Measurements from ENCODE around the gene TIGD2.
"Not testable (repeated sequence)": the region's sequence is repeated elsewhere in the genome, so short reads cannot be mapped to it uniquely, and the experiment has no call there.

The TIGD2 gene

GRCh38 chr4:89113415-89113814 is 2.1 kb downstream of the TIGD2 start:
- DNase-seq: no peak
- in situ Hi-C loops (cut with HindIII; ENCODE audit: low pct_ligation_motif_present, low pct_unique_long_range_greater_than_20kb, low sequenced_read_pairs): no loop called here

- in situ Hi-C loops (cut with HindIII; ENCODE audit: low pct_ligation_motif_present, low pct_unique_long_range_greater_than_20kb, low sequenced_read_pairs): no loop called here
Measured at GRCh38 chr4:89114100-89114499, 2.8 kb downstream of the TIGD2 start.

GRCh38 chr4:89117115-89117514 is 5.8 kb downstream of the TIGD2 start:
- DNase-seq: no peak
- in situ Hi-C loops (cut with HindIII; ENCODE audit: low pct_ligation_motif_present, low pct_unique_long_range_greater_than_20kb, low sequenced_read_pairs): no loop called here

More at GRCh38 chr4:89114100-89114499, 2.8 kb downstream of the TIGD2 start:
- no peak for DNase-seq

GRCh38 chr4:89119166-89119565 is 7.8 kb downstream of the TIGD2 start:
- no peak for DNase-seq
- in situ Hi-C loops (cut with HindIII; ENCODE audit: low pct_ligation_motif_present, low pct_unique_long_range_greater_than_20kb, low sequenced_read_pairs): no loop called here

GRCh38 chr4:89119836-89120235 is 8.5 kb downstream of the TIGD2 start:
- DNase-seq: no peak
- in situ Hi-C loops (cut with HindIII; ENCODE audit: low pct_ligation_motif_present, low pct_unique_long_range_greater_than_20kb, low sequenced_read_pairs): no loop called here

- DNase-seq: no peak
- in situ Hi-C loops (cut with HindIII; ENCODE audit: low pct_ligation_motif_present, low pct_unique_long_range_greater_than_20kb, low sequenced_read_pairs): no loop called here
Measured at GRCh38 chr4:89121387-89122068, 10.2 kb downstream of the TIGD2 start.

- in situ Hi-C loops (cut with HindIII; ENCODE audit: low pct_ligation_motif_present, low pct_unique_long_range_greater_than_20kb, low sequenced_read_pairs): no loop called here
- no peak for DNase-seq
Measured at GRCh38 chr4:89123451-89123851, 12.1 kb downstream of the TIGD2 start.

GRCh38 chr4:89125901-89126782 is 14.8 kb downstream of the TIGD2 start:
- no peak for DNase-seq
- in situ Hi-C loops (cut with HindIII; ENCODE audit: low pct_ligation_motif_present, low pct_unique_long_range_greater_than_20kb, low sequenced_read_pairs): no loop called here

GRCh38 chr4:89129080-89129640 is 17.8 kb downstream of the TIGD2 start:
- in situ Hi-C loops (cut with HindIII; ENCODE audit: low pct_ligation_motif_present, low pct_unique_long_range_greater_than_20kb, low sequenced_read_pairs): no loop called here
- no peak for DNase-seq

GRCh38 chr4:89134775-89135319 is 23.5 kb downstream of the TIGD2 start:
- in situ Hi-C loops (cut with HindIII; ENCODE audit: low pct_ligation_motif_present, low pct_unique_long_range_greater_than_20kb, low sequenced_read_pairs): no loop called here
- peak; percentile 30 for DNase-seq

GRCh38 chr4:89136525-89136924 is 25.2 kb downstream of the TIGD2 start:
- in situ Hi-C loops (cut with HindIII; ENCODE audit: low pct_ligation_motif_present, low pct_unique_long_range_greater_than_20kb, low sequenced_read_pairs): no loop called here
- DNase-seq: no peak

GRCh38 chr4:89137231-89137630 is 25.9 kb downstream of the TIGD2 start:
- no peak for DNase-seq
- in situ Hi-C loops (cut with HindIII; ENCODE audit: low pct_ligation_motif_present, low pct_unique_long_range_greater_than_20kb, low sequenced_read_pairs): no loop called here

- in situ Hi-C loops (cut with HindIII; ENCODE audit: low pct_ligation_motif_present, low pct_unique_long_range_greater_than_20kb, low sequenced_read_pairs): no loop called here
- DNase-seq: no peak
Measured at GRCh38 chr4:89137695-89138094, 26.4 kb downstream of the TIGD2 start.

- DNase-seq: no peak
- in situ Hi-C loops (cut with HindIII; ENCODE audit: low pct_ligation_motif_present, low pct_unique_long_range_greater_than_20kb, low sequenced_read_pairs): no loop called here
Measured at GRCh38 chr4:89140168-89140759, 28.9 kb downstream of the TIGD2 start.

- DNase-seq: no peak
- in situ Hi-C loops (cut with HindIII; ENCODE audit: low pct_ligation_motif_present, low pct_unique_long_range_greater_than_20kb, low sequenced_read_pairs): no loop called here
Measured at GRCh38 chr4:89142691-89143669, 31.6 kb downstream of the TIGD2 start.

GRCh38 chr4:89144652-89145051 is 33.3 kb downstream of the TIGD2 start:
- in situ Hi-C loops (cut with HindIII; ENCODE audit: low pct_ligation_motif_present, low pct_unique_long_range_greater_than_20kb, low sequenced_read_pairs); DNase-seq: not testable (repeated sequence)

- in situ Hi-C loops (cut with HindIII; ENCODE audit: low pct_ligation_motif_present, low pct_unique_long_range_greater_than_20kb, low sequenced_read_pairs): no loop called here
Measured at GRCh38 chr4:89146196-89146595, 34.9 kb downstream of the TIGD2 start.

GRCh38 chr4:89152972-89153371 is 41.6 kb downstream of the TIGD2 start:
- in situ Hi-C loops (cut with HindIII; ENCODE audit: low pct_ligation_motif_present, low pct_unique_long_range_greater_than_20kb, low sequenced_read_pairs): no loop called here
- no peak for DNase-seq

More at GRCh38 chr4:89146196-89146595, 34.9 kb downstream of the TIGD2 start:
- no peak for DNase-seq
